K562 (cell line): ENCODE data around the gene RIN3.

Experiments used
- KLF10 ChIP-seq: fragments of 250-450 bp; sonication (Bioruptor Pico); IDR thresholded peaks from 2 replicates; pipeline ENCODE4 v1.6.1; 2021; ENCODE audit warnings: matching md5 sums
- STAT5B ChIP-seq: fragments of 250-450 bp; sonication (Bioruptor Pico); IDR thresholded peaks from 2 replicates; pipeline ENCODE4 v1.8.0; 2021; ENCODE audit warnings: mild to moderate bottlenecking, inconsistent platforms
- ZBTB11 ChIP-seq, 3 experiments: fragments of 200-800 bp in 1 of 3; fragments of 250-450 bp in 1 of 3; fragments of 450-650 bp in 1 of 3; sonication (Bioruptor Pico) in 1 of 3; sonication (Bioruptor generic) in 1 of 3; formaldehyde crosslinking in 1 of 3; IDR thresholded peaks; 2 replicates each; pipeline versions ENCODE4 v1.6.1 to v1.8.0; 2016 to 2022; ENCODE audit warnings: mild to moderate bottlenecking in 2 of 3, missing genetic modification characterization in 2 of 3, missing compliant biosample characterization in 1 of 3, moderate library complexity in 1 of 3
- TF ChIP-seq, protein P1 (sequence below), 3 experiments: IDR thresholded peaks in 2 of 3; conservative IDR thresholded peaks in 1 of 3; 2 replicates each; pipeline ENCODE4 v1.5.1; 2011 to 2012; ENCODE audit warnings: low read length in 3 of 3, mild to moderate bottlenecking in 3 of 3, control low read depth in 2 of 3, improper control_type of control experiment in 1 of 3, inconsistent platforms in 1 of 3, low read depth in 1 of 3, mixed read lengths in 1 of 3, moderate library complexity in 1 of 3; ENCODE audit not compliant: insufficient read depth in 2 of 3

DNA sequence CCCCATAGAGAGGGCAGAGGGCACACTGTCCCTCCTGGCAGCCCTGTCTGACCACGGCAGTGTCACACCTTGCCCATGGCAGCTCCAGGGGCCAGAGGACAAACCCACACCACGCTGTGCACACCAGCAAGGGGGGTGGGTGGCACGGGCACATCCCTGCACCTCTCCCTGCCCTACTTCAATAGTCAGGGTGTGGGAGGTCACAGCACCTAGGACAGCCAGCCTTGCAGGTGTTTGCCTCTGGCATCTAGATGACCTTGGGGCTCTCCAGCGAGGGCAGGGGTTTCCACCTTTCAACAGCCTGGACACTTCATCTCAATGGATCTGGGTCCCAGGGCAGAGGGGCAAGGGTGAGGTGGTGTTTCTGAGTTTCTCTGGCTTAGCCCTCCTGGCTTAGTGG lies 165.7 kb downstream of the RIN3 start:
- no peak for TF ChIP-seq STAT5B
- TF ChIP-seq ZBTB11 (CRISPR knock-in tag; IDR thresholded peaks at IDR 0.05) = no peak
- TF ChIP-seq, protein P1, sequence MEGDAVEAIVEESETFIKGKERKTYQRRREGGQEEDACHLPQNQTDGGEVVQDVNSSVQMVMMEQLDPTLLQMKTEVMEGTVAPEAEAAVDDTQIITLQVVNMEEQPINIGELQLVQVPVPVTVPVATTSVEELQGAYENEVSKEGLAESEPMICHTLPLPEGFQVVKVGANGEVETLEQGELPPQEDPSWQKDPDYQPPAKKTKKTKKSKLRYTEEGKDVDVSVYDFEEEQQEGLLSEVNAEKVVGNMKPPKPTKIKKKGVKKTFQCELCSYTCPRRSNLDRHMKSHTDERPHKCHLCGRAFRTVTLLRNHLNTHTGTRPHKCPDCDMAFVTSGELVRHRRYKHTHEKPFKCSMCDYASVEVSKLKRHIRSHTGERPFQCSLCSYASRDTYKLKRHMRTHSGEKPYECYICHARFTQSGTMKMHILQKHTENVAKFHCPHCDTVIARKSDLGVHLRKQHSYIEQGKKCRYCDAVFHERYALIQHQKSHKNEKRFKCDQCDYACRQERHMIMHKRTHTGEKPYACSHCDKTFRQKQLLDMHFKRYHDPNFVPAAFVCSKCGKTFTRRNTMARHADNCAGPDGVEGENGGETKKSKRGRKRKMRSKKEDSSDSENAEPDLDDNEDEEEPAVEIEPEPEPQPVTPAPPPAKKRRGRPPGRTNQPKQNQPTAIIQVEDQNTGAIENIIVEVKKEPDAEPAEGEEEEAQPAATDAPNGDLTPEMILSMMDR (IDR thresholded peaks at IDR 0.05 in 2 of 3, conservative IDR thresholded peaks at IDR 0.05 in 1 of 3; ENCODE audit: insufficient read depth in 2 of 3, low read depth in 1 of 3, low read length in 3 of 3) = no peak
- no peak for TF ChIP-seq KLF10
